ENCODE measurements around the gene MED15.

The MED15 gene

DNA sequence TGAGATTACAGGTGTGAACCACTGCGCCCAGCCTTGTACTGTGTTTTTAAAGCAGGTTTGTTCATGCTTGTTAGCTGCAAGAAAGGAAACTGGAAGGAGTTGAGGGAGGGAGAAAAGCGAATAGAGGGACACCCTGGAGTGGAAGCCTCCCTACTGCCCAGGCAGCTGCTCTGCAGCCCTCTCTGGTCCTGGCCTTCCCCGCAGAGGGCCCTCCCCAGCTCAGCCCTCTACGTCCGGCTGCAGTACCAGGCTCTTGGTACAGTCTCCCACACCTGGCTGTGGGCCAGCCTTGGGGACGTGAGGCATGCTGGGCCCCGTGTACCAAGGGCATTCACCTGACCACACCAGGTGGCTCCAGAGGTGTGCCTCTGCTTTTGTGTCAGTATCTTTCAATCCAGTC is 70.8 kb downstream of the MED15 start:
- H3K14ac ChIP-seq (ENCODE audit: low read length): no peak overlapping the region
- H3K27ac ChIP-seq (ENCODE audit: low read depth, low read length): no peak overlapping the region
- H2BK120ac ChIP-seq (ENCODE audit: insufficient read depth, low read length, poor library complexity): no peak overlapping the region
- no peaks in the 10 kb centered on the region for H3K27me3 ChIP-seq (ENCODE audit: insufficient read depth, low read length)
- H3K9me3 ChIP-seq (ENCODE audit: insufficient read depth, low read depth, low read length): no peaks in the 10 kb centered on the region
- H3K36me3 ChIP-seq (ENCODE audit: control insufficient read depth in 1 of 2, insufficient read depth in 2 of 2, low read length in 2 of 2): peaks cover 88 to 91% of the 10 kb centered on the region in 2 experiments
- no peak overlapping the region for H2AK5ac ChIP-seq (ENCODE audit: low read length)
- WGBS (ENCODE audit: extremely low coverage, insufficient coverage, insufficient read length): no CpG with 5 or more reads among the region's 7 CpGs
- no peak overlapping the region for H4K91ac ChIP-seq (ENCODE audit: low read depth, low read length)
- H3K4me3 ChIP-seq (ENCODE audit: low read depth, low read length): no peak overlapping the region
- no peak overlapping the region for H2BK5ac ChIP-seq (ENCODE audit: low read depth, low read length, poor library complexity)
- H2BK12ac ChIP-seq (ENCODE audit: low read length): no peak overlapping the region
- no peak overlapping the region for H3K4ac ChIP-seq (ENCODE audit: low read depth, low read length)
- no peak overlapping the region for H4K8ac ChIP-seq (ENCODE audit: low read depth, low read length)
- no peak overlapping the region for H2AFZ ChIP-seq (ENCODE audit: insufficient read depth, low read length, poor library complexity)
- no peak overlapping the region for H3K4me2 ChIP-seq (ENCODE audit: low read length)
- H3K79me2 ChIP-seq (ENCODE audit: control insufficient read depth, insufficient read depth, low read length, poor library complexity): no peaks in the 10 kb centered on the region
- peak in 1 of 2 donors; percentile 28 for DNase-seq
- H4K12ac ChIP-seq (ENCODE audit: low read depth, low read length): no peak overlapping the region
- H3K9ac ChIP-seq (ENCODE audit: low read length): no peak overlapping the region
- H3K79me1 ChIP-seq (ENCODE audit: low read length): no peaks in the 10 kb centered on the region
- no peaks in the 10 kb centered on the region for H3K4me1 ChIP-seq (ENCODE audit: control insufficient read depth in 1 of 2, insufficient read depth in 2 of 2, low read length in 2 of 2)
- no peak overlapping the region for H3K23ac ChIP-seq (ENCODE audit: low read length)
- H3K18ac ChIP-seq (ENCODE audit: low read length): no peak overlapping the region

DNA sequence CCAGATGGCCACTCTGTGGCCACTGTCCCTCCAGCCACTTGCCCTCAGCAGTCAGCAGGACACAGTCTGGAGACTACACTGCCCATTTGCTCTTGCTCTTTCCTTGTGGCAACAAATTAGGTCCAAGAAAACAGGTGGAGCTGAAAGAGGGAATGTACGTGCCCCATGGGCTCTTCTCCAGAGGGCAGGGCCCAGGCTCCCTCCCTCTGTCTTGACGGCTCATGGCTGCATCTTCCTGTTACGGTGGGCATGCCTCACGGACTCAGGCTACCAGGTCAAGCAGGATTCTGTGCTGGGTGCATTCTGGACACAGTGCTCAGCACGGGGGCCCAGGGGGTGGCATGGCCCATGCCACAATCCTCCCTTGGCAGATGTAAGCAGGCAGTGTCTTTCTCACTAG is 71.3 kb downstream of the MED15 start:
- Histone ChIP-seq H2BK120ac (ENCODE audit: insufficient read depth, low read length, poor library complexity) (no peak overlapping the region), H3K18ac (ENCODE audit: low read length) (no peak overlapping the region), H2AFZ (ENCODE audit: insufficient read depth, low read length, poor library complexity) (no peak overlapping the region), H3K36me3 (ENCODE audit: control insufficient read depth in 1 of 2, insufficient read depth in 2 of 2, low read length in 2 of 2) (peaks cover 89 to 91% of the 10 kb centered on the region in 2 experiments), H2BK12ac (ENCODE audit: low read length) (no peak overlapping the region), H3K4me3 (ENCODE audit: low read depth, low read length) (no peak overlapping the region), H3K4me1 (ENCODE audit: control insufficient read depth in 1 of 2, insufficient read depth in 2 of 2, low read length in 2 of 2) (no peaks in the 10 kb centered on the region), H2BK5ac (ENCODE audit: low read depth, low read length, poor library complexity) (no peak overlapping the region), H3K4ac (ENCODE audit: low read depth, low read length) (no peak overlapping the region), H4K12ac (ENCODE audit: low read depth, low read length) (no peak overlapping the region), H4K8ac (ENCODE audit: low read depth, low read length) (no peak overlapping the region), H3K79me1 (ENCODE audit: low read length) (no peaks in the 10 kb centered on the region), H3K4me2 (ENCODE audit: low read length) (no peak overlapping the region), H3K79me2 (ENCODE audit: control insufficient read depth, insufficient read depth, low read length, poor library complexity) (no peaks in the 10 kb centered on the region), H3K27me3 (ENCODE audit: insufficient read depth, low read length) (no peaks in the 10 kb centered on the region), H3K9ac (ENCODE audit: low read length) (no peak overlapping the region), H4K91ac (ENCODE audit: low read depth, low read length) (no peak overlapping the region), H2AK5ac (ENCODE audit: low read length) (no peak overlapping the region), H3K23ac (ENCODE audit: low read length) (no peak overlapping the region), H3K14ac (ENCODE audit: low read length) (no peak overlapping the region), H3K9me3 (ENCODE audit: insufficient read depth, low read depth, low read length) (no peaks in the 10 kb centered on the region), H3K27ac (ENCODE audit: low read depth, low read length) (no peak overlapping the region)
- no peak for DNase-seq
- no CpG with 5 or more reads among the region's 5 CpGs for WGBS (ENCODE audit: extremely low coverage, insufficient coverage, insufficient read length)

DNA sequence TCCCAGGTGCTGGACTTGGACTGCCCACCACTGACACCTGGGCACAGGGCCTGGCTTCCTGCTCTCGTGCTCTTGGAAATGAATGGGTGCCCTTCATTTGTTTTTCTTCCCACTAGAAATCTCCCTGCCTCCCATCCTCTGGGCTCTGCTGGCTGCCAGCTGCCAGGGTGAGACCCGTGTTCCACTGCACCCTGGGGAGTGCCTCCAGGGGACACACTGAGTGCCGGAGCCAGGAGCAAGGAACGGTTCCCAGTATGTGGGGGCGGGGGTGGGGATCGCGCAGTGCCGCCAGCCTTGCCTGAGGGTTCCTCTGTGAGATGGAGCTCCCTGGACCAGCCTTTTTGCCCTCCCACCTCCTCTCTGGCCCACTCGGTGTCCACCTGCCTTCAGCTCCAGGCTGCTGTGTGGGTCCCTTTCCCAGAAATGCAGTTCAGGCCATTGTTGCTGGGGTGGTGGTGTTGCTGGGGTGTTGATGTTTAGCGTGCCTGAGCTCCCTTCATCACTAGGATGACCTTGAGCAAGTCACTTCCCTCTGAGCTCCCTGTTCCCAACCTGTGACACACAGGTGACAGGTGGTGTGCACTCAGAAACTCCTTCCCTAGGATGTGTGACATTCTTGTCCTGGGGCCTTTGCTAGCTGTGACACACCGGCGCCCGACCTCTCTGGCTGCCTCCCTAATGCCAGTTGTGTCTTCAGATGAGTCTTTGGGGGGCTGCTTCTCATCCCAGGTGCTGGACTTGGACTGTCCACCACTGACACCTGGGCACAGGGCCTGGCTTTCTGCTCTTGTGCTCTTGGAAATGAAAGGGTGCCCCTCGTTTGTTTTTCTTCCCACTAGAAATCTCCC is 72.1 kb downstream of the MED15 start:
- no peak overlapping the region for H3K9ac ChIP-seq (ENCODE audit: low read length)
- no peak overlapping the region for H4K12ac ChIP-seq (ENCODE audit: low read depth, low read length)
- H4K8ac ChIP-seq (ENCODE audit: low read depth, low read length): no peak overlapping the region
- no peak overlapping the region for H2BK12ac ChIP-seq (ENCODE audit: low read length)
- H3K4me2 ChIP-seq (ENCODE audit: low read length): no peak overlapping the region
- no peak for DNase-seq
- H3K14ac ChIP-seq (ENCODE audit: low read length): no peak overlapping the region
- no peak overlapping the region for H2BK120ac ChIP-seq (ENCODE audit: insufficient read depth, low read length, poor library complexity)
- WGBS (ENCODE audit: extremely low coverage, insufficient coverage, insufficient read length): no CpG with 5 or more reads among the region's 14 CpGs
- H3K79me2 ChIP-seq (ENCODE audit: control insufficient read depth, insufficient read depth, low read length, poor library complexity): no peaks in the 10 kb centered on the region
- H3K27ac ChIP-seq (ENCODE audit: low read depth, low read length): no peak overlapping the region
- H3K4ac ChIP-seq (ENCODE audit: low read depth, low read length): no peak overlapping the region
- no peak overlapping the region for H3K18ac ChIP-seq (ENCODE audit: low read length)
- H2AFZ ChIP-seq (ENCODE audit: insufficient read depth, low read length, poor library complexity): no peak overlapping the region
- H3K79me1 ChIP-seq (ENCODE audit: low read length): no peaks in the 10 kb centered on the region
- no peak overlapping the region for H2AK5ac ChIP-seq (ENCODE audit: low read length)
- no peak overlapping the region for H2BK5ac ChIP-seq (ENCODE audit: low read depth, low read length, poor library complexity)
- H4K91ac ChIP-seq (ENCODE audit: low read depth, low read length): no peak overlapping the region
- no peaks in the 10 kb centered on the region for H3K4me1 ChIP-seq (ENCODE audit: control insufficient read depth in 1 of 2, insufficient read depth in 2 of 2, low read length in 2 of 2)
- no peaks in the 10 kb centered on the region for H3K9me3 ChIP-seq (ENCODE audit: insufficient read depth, low read depth, low read length)
- H3K23ac ChIP-seq (ENCODE audit: low read length): no peak overlapping the region
- H3K4me3 ChIP-seq (ENCODE audit: low read depth, low read length): no peak overlapping the region
- H3K36me3 ChIP-seq (ENCODE audit: control insufficient read depth in 1 of 2, insufficient read depth in 2 of 2, low read length in 2 of 2): peaks cover 89 to 91% of the 10 kb centered on the region in 2 experiments
- no peaks in the 10 kb centered on the region for H3K27me3 ChIP-seq (ENCODE audit: insufficient read depth, low read length)

DNA sequence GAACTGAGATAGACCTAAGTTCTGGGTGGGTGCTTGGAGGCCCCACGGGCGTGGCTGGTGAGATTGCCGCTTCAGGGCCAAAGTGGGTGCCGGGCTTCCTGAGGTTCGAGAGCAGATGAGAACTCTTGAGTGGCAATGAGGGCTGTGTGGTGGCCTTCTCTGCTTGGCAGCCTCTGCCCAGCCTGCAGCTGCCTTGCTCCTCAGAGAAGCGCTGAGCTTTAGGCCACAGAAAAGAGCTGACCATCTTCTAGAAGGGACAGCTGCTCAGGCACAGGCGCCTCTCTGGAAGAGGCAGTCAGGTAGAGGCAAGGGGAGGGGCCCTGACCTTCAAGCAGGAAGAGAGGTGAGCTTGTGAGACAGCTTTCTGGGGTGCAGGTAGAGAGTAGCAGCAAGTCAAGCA is 72.8 kb downstream of the MED15 start:
- Histone ChIP-seq H3K9ac (ENCODE audit: low read length) (no peak overlapping the region), H3K4me2 (ENCODE audit: low read length) (no peak overlapping the region), H3K27me3 (ENCODE audit: insufficient read depth, low read length) (no peaks in the 10 kb centered on the region), H3K18ac (ENCODE audit: low read length) (no peak overlapping the region), H3K14ac (ENCODE audit: low read length) (no peak overlapping the region), H3K23ac (ENCODE audit: low read length) (no peak overlapping the region), H3K79me2 (ENCODE audit: control insufficient read depth, insufficient read depth, low read length, poor library complexity) (no peaks in the 10 kb centered on the region), H3K4me3 (ENCODE audit: low read depth, low read length) (no peak overlapping the region), H3K4ac (ENCODE audit: low read depth, low read length) (no peak overlapping the region), H3K4me1 (ENCODE audit: control insufficient read depth in 1 of 2, insufficient read depth in 2 of 2, low read length in 2 of 2) (no peaks in the 10 kb centered on the region), H4K91ac (ENCODE audit: low read depth, low read length) (no peak overlapping the region), H2AFZ (ENCODE audit: insufficient read depth, low read length, poor library complexity) (no peak overlapping the region), H2AK5ac (ENCODE audit: low read length) (no peak overlapping the region), H3K27ac (ENCODE audit: low read depth, low read length) (no peak overlapping the region), H4K12ac (ENCODE audit: low read depth, low read length) (no peak overlapping the region), H2BK120ac (ENCODE audit: insufficient read depth, low read length, poor library complexity) (no peak overlapping the region), H2BK12ac (ENCODE audit: low read length) (no peak overlapping the region), H3K9me3 (ENCODE audit: insufficient read depth, low read depth, low read length) (no peaks in the 10 kb centered on the region), H3K36me3 (ENCODE audit: control insufficient read depth in 1 of 2, insufficient read depth in 2 of 2, low read length in 2 of 2) (peaks cover 89 to 91% of the 10 kb centered on the region in 2 experiments), H2BK5ac (ENCODE audit: low read depth, low read length, poor library complexity) (no peak overlapping the region), H3K79me1 (ENCODE audit: low read length) (no peaks in the 10 kb centered on the region), H4K8ac (ENCODE audit: low read depth, low read length) (no peak overlapping the region)
- no CpG with 5 or more reads among the region's 7 CpGs for WGBS (ENCODE audit: extremely low coverage, insufficient coverage, insufficient read length)
- no peak for DNase-seq
